HG03575 (cell line): ENCODE data around the gene ZSWIM6.
A peak's percentile ranks its signal among the peaks of the same experiment; 100 is the strongest.

Experiments used
- ATAC-seq: cut with Tn5 transposase; IDR thresholded peaks from one replicate; pipeline ENCODE4 v1.9.1; 2021; ENCODE audit not compliant: unreplicated experiment, insufficient number of reproducible peaks, low FRiP score; ENCODE audit errors: extremely low read depth

The ZSWIM6 gene

DNA sequence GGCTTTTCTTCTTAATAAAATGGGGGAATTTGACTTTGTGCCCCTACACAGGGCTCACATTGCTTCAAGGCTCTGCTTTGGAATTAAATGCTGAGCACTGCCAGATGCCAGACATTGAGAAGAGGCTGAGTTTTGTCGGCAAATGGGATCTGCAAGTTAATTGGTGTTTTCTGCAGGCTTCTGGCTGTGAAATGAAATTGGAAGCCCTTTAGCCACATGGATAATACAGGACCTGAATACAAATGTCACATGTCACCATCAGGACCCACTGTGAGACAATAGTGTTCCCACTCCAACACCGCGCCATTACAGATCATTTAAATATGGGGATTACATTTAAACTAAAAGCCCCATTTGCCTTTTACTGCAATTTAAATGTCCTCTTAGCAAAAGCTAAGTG lies 164.4 kb downstream of the ZSWIM6 start:
- no peak for ATAC-seq

DNA sequence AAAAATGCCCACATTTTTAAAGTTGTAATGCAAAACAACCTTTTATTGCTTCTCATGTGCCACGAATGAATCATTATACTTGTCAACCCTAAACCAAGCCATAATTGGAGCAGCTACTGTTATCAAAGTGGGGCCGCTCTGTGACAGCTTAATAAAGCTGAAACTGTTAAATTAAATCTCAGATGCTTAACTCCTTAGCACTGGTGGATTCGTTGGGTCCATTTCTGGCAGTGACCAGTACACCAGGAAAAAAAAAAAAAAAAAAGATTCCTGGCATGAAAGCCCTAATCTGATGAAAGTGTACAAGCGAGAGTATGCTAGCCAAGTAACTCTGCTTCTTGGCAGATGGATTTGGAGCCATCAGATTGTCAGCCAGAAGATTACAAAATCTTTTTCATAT lies 164.8 kb downstream of the ZSWIM6 start:
- no peak for ATAC-seq

GRCh38 chr5:61498121-61498520 lies 166.1 kb downstream of the ZSWIM6 start:
- ATAC-seq: no peak

DNA sequence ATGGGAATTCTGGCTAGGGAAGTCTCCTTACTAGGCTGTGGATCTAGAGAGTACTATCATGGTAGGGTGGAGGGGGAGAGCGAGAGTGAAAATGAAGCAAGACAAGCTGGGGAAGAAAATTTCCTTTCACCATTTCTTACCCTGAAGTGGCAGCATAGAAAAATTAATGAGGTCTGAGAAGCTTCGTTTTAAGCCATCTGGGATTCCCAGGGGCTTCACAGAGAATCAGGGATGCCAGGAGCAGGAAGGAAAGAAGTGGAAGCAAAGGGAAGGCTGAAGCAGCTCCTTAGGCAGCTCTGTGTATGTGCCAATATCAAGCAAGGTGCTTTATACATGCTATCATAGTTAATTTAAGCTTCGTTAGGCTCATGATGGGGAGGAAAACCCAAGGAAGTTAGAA lies 169.9 kb downstream of the ZSWIM6 start:
- ATAC-seq: no peak

GRCh38 chr5:61504143-61504770 lies 172.2 kb downstream of the ZSWIM6 start:
- ATAC-seq: no peak

GRCh38 chr5:61505281-61505680 lies 173.2 kb downstream of the ZSWIM6 start:
- ATAC-seq: no peak

GRCh38 chr5:61507232-61507631 lies 175.2 kb downstream of the ZSWIM6 start:
- no peak for ATAC-seq

GRCh38 chr5:61516946-61517345 lies 184.9 kb downstream of the ZSWIM6 start:
- ATAC-seq: no peak

DNA sequence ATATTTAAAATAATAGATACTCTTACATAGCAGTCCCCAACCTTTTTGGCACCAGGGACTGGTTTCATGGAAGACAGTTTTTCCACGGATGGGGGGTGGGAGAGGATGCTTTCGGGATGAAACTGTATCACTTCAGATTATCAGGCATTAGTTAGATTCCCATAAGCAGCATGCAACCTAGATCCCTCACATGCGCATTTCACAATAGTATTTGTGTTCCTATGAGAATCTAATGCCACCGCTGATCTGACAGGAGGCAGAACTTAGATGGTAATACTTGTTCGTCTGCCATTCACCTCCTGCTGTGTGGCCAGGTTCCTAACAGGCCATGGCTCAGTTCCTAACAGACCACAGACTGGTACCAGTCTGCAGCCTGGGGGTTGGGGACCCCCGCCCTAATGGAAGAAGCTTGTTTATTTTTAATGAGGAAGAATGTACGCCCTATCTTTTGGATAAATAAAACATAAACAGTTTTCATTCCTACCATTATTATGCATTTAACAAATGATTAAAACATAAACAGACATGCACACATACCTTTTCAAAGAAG lies 187.7 kb downstream of the ZSWIM6 start:
- ATAC-seq: no peak

DNA sequence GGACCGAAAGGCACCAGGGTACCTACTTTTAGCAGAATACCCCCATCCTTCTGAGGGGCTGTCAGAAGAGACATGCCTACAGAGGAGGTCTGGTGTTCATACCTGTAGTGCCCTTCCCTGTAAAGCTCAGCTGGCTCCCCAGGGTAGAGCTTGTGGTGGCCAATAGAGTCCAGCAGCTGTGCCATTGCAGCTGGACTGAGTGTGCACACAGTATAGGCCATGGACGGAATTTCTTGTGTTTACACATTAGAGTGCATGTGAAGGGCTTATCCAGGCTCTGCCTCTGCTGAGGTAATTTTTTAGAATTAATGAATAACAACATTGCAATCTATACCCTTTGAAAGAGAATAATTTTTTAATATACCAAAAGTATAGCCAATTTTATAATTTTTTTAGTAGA lies 191.0 kb downstream of the ZSWIM6 start:
- no peak for ATAC-seq

DNA sequence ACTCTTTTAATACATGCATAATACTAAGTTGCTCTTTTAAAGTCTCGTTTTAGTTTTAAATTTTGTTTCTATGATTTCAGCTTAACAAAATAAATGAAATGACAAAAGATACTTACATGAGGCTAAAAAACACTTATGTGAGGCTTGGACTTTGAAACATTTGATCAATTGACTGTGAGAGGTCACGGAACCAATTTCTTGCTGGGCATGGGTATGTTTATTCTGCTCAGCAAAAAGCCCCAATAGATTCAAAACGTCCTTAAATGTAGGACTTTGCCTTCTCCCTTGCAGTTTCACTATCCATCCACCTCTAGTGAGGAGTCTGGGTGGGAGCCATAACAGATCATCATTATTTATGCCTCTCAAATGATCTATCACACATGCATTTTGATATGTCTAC lies 191.9 kb downstream of the ZSWIM6 start:
- no peak for ATAC-seq

DNA sequence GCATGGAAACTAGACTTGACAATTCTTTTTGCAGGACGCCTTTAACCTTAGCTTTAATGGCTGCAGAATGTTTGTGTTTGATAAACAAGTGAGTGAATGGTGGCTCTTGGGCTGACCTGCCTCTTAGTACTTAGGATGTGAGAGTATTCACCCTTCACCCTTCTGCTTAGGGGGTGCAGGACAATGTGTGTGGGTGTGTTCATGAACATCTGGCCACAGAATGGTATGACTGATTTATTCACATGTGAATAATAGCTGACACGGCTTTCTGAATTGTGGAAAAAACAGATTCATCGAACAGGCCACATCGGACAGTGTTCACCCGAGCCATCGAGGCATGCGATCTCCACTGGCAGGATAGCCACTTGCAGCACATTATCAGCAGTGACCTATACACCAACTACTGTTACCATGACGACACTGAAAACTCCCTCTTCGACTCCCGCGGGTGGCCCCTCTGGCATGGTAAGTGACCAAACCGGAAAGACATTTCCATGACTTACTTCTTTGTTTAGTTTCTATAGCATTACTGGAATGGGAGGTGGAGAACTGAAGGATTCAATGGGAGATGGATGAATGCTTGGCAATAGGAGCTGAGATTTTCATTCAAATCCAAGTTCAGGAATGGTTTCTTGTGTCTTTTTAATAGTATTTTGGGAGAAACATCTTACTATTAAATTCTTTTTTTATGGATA lies 193.6 kb downstream of the ZSWIM6 start:
- no peak for ATAC-seq

DNA sequence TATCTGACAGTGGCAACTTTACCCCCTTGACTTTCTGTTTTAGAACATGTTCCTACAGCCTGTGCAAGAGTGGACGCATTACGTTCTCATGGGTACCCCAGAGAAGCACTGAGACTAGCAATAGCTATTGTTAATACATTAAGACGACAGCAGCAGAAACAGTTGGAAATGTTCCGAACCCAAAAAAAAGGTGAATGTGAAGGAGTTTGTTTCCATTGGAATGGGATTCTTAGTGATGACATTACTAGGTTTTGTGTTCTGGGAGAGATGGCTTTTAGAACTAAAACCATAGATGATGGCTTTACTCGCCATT lies 194.1 kb downstream of the ZSWIM6 start:
- no peak for ATAC-seq

DNA sequence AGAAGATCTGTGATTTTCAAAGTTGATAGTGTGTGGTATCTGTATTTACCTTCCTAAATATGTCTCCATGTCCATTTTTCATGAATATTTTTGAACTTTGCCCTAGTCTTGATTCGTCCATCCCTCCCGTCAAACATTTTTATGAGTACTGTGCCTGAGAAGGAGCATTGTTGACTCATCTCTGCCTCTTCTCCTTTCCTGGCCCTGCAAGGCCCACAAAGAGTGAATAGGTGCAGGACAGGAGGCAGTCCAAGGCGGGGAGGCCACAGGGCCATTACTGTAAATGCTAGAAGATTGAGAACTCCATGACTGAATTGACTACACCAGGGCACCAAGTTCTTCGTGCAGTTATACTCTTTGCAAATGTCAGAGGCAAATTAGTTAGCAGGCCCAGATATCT lies 200.9 kb downstream of the ZSWIM6 start:
- ATAC-seq: no peak

GRCh38 chr5:61534481-61535267 lies 202.6 kb downstream of the ZSWIM6 start:
- peak; percentile 89 for ATAC-seq

GRCh38 chr5:61535828-61536227 lies 203.8 kb downstream of the ZSWIM6 start:
- ATAC-seq: no peak

- no peak for ATAC-seq
These were observed 204.9 kb downstream of the ZSWIM6 start for GRCh38 chr5:61536922-61537321.

- no peak for ATAC-seq
These were observed 206.9 kb downstream of the ZSWIM6 start for GRCh38 chr5:61538722-61539501.

DNA sequence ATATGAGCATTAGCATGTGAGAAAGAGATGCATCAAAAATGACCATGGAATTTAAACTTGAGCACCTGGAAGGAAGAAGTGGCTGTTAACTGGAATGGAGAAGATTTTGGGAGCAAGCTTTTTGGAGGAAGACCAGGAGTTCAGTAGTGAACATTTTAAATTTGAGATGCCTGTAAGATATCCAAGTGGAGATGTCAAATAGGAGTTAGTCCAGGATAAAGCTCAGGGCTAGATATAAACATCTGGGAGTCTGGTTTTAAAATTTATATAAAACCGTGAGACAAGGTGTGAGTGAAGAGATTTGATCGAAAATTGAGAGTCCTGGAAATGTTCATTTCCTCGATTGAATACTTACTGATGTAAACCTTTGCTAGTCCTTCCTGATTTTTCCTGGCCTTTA lies 217.5 kb downstream of the ZSWIM6 start:
- ATAC-seq: no peak
